Esophagus (tissue), 2 donors: ENCODE measurements around the gene RGS19. TPM values are rescaled to one million over a fixed set of nuclear protein-coding genes. Genes with fewer than 3 reads are reported as not detected.

Source experiments
- H3K27ac ChIP-seq, 2 donors: one replicate each; pipeline ENCODE4 v1.5.1; 2013; ENCODE audit warnings: low read depth in 2 of 2, mild to moderate bottlenecking in 2 of 2, inconsistent platforms in 1 of 2, low read length in 1 of 2, moderate library complexity in 1 of 2
- H3K27me3 ChIP-seq, 2 donors: one replicate each; pipeline ENCODE4 v1.6.1; 2013; ENCODE audit warnings: low read length in 2 of 2, control low read depth in 1 of 2, mild to moderate bottlenecking in 1 of 2; ENCODE audit not compliant: insufficient read depth in 2 of 2, control insufficient read depth in 1 of 2
- H3K36me3 ChIP-seq, 2 donors: one replicate each; pipeline ENCODE4 v1.6.1; 2013; ENCODE audit warnings: low read length in 1 of 2; ENCODE audit not compliant: control insufficient read depth in 2 of 2, insufficient read depth in 2 of 2
- H3K4me1 ChIP-seq, 2 donors: one replicate each; pipeline ENCODE4 v1.6.1; 2013; ENCODE audit warnings: low read length in 1 of 2; ENCODE audit not compliant: control insufficient read depth in 2 of 2, insufficient read depth in 2 of 2
- H3K4me3 ChIP-seq, 2 donors: one replicate each; pipeline ENCODE4 v1.5.1; 2013; ENCODE audit warnings: low read length in 2 of 2, mild to moderate bottlenecking in 2 of 2, low read depth in 1 of 2, moderate library complexity in 1 of 2
- H3K9me3 ChIP-seq, 2 donors: one replicate each; pipeline ENCODE4 v1.6.1; 2013; ENCODE audit warnings: mild to moderate bottlenecking in 2 of 2, low read depth in 1 of 2, low read length in 1 of 2, moderate library complexity in 1 of 2; ENCODE audit not compliant: control insufficient read depth in 2 of 2, insufficient read depth in 1 of 2
- WGBS, 2 donors: extraction: QIAGEN DNeasy Blood & Tissue Kit; methylation state at CpG; one replicate each; pipeline ENCODE4 v1.1.7; 2013; 5-methylcytosine and 5-hydroxymethylcytosine counted together
- polyA plus RNA-seq, 2 donors: library from polyadenylated mRNA; stranded (reverse); fragments of 200-250 nt; gene quantifications; one replicate each; pipeline ENCODE4 v1.2.3, GENCODE V29; 2013
- donor health status: healthy with polysubstance abuse.
- donor health status: Bipolar disorder and iron deficiency.

The RGS19 gene
- polyA plus RNA-seq, 2 donors = 5.0 to 8.7 TPM

DNA sequence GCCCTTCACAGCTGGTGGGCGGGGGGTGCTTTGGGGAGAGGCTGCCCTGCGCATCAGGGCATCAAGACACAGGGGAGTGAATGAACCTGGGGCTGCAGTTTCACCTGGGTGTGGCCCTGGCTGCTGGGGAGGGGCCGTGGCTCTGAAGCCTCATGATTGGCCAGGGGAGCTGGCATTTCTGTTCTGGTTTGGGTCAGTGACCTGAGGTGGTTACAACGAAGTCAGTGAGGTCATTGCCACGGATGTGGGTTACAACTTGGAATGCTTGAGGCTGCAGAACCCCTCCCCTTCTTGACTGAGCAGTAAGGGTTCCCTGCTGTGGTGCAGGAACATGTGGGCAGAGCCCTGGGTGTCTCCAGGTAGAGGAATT, 13.4 kb downstream of the RGS19 start:
- Histone ChIP-seq H3K4me1 (peaks cover 6 to 15% of the 10 kb centered on the region in 2 donors), H3K27ac (no peak overlapping the region), H3K9me3 (no peaks in the 10 kb centered on the region), H3K27me3 (no peaks in the 10 kb centered on the region), H3K36me3 (no peaks in the 10 kb centered on the region), H3K4me3 (no peak overlapping the region)
- WGBS, 2 donors = 46 to 49% methylated on average over 5 of the region's 5 CpGs

DNA sequence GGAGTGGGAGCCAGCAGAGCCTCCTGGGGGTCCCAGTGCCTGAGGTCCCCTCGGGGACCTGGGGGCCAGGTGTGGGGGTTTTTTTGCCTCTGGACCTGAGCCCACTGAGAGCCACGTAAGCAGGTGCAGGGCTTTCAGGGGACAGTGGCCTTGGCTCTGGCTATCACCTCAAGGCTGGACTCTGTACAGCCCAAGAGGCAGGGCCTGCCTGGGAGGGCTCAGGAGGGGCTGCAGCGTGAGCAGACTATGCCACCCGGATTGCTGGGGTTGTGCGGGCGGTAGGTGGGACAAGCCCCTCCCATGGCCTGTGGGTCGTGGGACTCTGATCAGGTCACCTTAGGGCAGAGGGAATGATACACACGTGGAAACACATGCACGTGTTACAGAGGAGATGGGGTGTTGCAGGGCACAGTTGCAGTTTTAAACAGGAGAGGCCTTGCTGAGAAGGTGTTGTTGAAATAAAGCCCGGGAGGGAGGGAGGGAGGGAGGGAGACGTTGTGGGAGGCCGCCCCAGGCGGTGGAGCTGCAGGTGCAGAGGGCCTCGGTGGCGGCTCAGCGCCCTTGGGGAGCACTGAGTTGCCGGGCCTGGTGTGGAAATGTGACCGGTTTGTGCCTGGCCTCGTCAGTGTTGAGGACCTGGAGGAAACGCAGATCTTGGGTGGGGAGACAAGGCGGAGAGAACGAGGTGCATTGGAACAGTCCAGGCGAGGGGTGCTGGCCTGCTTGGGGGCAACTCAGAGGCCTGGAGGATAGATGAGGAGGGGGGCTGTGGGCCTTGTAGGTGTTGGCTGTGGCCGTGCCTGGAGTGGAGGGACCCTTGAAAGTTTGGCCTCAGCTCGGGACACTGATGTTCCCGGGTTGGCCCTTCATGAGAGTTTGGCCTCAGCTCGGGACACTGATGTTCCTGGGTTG, 14.0 kb downstream of the RGS19 start:
- Histone ChIP-seq H3K9me3 (no peaks in the 10 kb centered on the region), H3K27me3 (no peaks in the 10 kb centered on the region), H3K27ac (no peak overlapping the region), H3K36me3 (no peaks in the 10 kb centered on the region), H3K4me1 (peaks cover 6 to 15% of the 10 kb centered on the region in 2 donors), H3K4me3 (no peak overlapping the region)
- WGBS, 2 donors = 48 to 49% methylated on average over 27 of the region's 27 CpGs

DNA sequence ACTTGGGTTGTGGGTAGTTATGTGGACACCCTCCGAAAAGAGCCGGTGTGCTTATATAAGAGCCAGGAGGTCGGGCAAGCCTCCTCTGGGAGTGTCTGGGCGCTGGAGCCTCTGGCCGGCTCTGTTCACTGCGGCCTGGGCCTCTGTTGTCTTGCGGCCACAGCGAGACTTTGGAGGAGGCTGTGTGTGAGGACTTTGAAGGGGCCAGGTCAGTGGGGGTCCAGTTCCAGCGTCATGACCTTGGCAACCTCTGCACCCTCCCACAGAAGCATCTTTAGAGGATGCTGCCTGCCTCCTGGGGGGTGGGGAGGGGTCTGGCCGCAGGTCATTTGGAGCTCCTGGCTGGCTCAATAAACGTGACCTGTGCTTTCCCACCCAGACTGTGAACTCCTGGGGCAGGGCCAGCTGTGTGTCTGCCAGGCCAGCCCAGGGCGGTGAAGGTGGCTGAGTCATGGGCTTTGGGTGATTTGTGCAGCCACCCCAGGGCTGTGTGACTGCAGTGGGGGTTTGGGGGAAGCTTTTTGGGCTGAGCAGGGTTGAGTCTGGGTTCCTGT, 15.1 kb downstream of the RGS19 start:
- H3K4me3 ChIP-seq = peak overlapping the region in 1 of 2 donors; percentile 58
- peak overlapping the region in 1 of 2 donors; percentile 66 for H3K27ac ChIP-seq
- H3K9me3 ChIP-seq = no peaks in the 10 kb centered on the region
- peaks cover 6 to 15% of the 10 kb centered on the region in 2 donors for H3K4me1 ChIP-seq
- 21 to 38% methylated on average over 12 of the region's 12 CpGs for WGBS, 2 donors
- no peaks in the 10 kb centered on the region for H3K27me3 ChIP-seq
- H3K36me3 ChIP-seq = no peaks in the 10 kb centered on the region

DNA sequence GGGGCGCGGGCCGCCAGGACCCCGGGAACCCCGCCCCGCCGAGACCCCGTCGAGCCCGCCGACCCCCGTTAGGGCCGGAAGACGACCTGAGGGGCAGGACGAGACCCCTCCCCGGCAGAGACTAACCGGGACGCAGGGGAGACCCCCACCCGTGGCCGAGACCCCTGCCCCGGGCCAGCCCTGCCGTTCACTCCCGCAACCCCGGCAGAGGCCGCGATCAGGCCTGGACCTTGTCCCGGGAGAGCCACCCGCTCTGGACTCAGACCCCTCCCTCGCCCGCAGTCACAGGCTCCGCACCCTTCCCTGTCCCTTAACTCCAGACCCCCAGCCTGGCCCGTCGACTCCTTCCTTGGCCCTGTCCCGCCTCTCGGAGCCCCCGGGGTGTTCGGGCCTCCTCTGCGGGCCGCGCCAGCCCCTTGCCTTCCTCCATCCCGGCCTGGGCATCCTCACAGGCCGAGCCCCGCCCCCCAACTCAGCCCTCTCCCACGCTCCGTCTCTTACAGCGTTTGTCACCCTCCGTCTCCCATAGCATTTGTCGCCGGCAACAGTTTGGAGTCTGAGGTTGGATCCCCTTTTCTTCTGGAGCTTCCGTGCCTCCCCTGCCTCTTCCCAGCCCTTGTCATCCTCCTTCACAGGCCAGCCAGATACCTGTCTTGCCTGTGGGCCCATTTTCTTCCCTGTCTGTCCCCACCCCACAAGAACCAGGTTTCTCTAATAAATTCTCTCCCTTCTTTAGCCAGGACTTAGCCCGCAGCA, 15.8 kb downstream of the RGS19 start:
- H3K36me3 ChIP-seq = no peaks in the 10 kb centered on the region
- H3K9me3 ChIP-seq = no peaks in the 10 kb centered on the region
- H3K4me1 ChIP-seq = peaks cover 6 to 15% of the 10 kb centered on the region in 2 donors
- WGBS, 2 donors = 2 to 4% methylated on average over 34 to 51 of the region's 51 CpGs
- peak overlapping the region; percentile 58 to 78 for H3K4me3 ChIP-seq
- H3K27me3 ChIP-seq = no peaks in the 10 kb centered on the region
- H3K27ac ChIP-seq = peak overlapping the region; percentile 55 to 66

DNA sequence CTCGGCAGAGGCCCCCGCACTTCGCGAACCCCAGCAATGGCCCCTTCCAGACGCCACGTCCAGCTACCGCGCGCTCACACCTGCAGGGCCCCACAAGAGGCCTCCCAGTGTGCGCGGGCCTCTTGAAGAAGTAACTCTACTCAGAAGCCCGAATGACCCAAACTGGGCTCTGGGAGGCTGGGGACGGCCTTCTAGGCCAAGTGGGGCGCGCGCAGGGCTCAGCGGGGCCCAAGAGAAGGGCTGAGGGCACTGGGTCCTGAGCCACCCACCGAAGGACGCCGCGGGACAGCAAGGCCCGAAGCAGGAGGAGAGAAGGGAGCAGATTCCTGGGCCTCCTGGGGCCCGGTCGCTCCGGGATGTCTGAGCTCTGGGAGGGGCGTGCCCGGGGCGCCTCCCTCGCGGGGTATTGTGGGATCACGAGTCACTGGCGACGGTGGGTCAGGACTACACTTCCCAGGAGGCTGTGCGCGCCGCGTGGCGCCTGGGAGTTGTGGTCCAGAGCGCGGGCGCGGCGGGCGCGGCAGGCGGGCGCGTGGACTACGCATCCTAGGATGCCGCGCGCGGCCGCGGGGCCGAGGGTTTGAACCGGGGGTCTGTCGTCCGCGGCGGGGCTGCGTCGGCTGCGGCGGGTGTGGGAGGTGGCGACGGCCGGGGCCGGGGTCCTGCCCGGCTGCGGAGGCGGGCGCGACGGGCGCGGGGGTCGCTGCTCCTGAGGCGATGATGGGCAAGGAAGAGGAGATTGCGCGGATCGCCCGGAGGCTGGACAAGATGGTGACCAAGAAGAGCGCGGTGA, 16.5 kb downstream of the RGS19 start, which contains the start of gene TCEA2:
TSS of gene TCEA2 (plus strand) at position 603 of the 793 bp plus-strand sequence. CDS start at position 718, 115 bp downstream.
- no peaks in the 10 kb centered on the region for H3K27me3 ChIP-seq
- 6 to 9% methylated on average over 55 to 85 of the region's 85 CpGs for WGBS, 2 donors
- no peaks in the 10 kb centered on the region for H3K36me3 ChIP-seq
- peak within 1 kb of the TSS; percentile 58 to 78 for H3K4me3 ChIP-seq
- H3K9me3 ChIP-seq = no peaks in the 10 kb centered on the region
- H3K27ac ChIP-seq = peak within 1 kb of the TSS; percentile 83 to 84
- peaks cover 6 to 15% of the 10 kb centered on the region in 2 donors for H3K4me1 ChIP-seq

DNA sequence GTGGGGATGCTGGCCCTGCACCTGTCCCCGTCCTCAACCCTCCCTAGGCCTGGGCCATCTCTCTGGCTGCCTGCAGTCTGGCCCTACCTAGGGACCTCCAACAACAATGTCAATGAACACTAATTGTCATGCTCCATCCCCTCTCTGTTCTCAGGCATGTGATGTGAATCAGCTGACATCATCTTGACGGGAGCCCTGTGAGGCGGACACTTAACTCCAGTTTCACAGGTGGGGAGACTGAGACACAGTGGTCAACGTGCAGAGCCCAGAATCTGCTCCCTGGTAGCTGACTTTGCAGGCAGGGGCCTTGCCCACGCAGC, 17.1 kb downstream of the RGS19 start:
- Histone ChIP-seq H3K36me3 (no peaks in the 10 kb centered on the region), H3K27me3 (no peaks in the 10 kb centered on the region), H3K9me3 (no peaks in the 10 kb centered on the region), H3K4me3 (peak overlapping the region; percentile 42 to 57), H3K27ac (peak overlapping the region; percentile 83 to 84), H3K4me1 (peaks cover 6 to 15% of the 10 kb centered on the region in 2 donors)
- 54 to 55% methylated on average over 5 of the region's 5 CpGs for WGBS, 2 donors

DNA sequence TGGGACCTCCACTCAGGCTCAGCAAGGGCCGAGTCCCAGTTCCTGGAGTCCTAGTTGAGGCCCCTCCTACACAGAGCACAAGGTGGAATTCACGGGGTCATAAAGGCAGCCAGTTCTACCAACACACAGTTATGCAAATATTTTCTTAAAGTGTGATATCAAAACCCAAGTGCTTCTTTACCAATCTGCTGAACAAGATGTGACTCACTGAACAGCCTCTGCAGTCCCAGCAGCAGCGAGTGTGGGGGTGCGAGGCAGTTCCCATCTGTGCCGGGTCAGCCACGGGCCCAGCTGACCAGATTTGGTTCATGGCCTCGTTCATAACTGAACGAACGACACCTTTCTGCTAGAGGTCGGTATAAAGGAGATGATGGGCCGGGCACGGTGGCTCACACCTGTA, 20.8 kb downstream of the RGS19 start:
- Histone ChIP-seq H3K27me3 (no peaks in the 10 kb centered on the region), H3K4me3 (no peak overlapping the region), H3K36me3 (no peaks in the 10 kb centered on the region), H3K27ac (no peak overlapping the region), H3K4me1 (peaks cover 2 to 14% of the 10 kb centered on the region in 2 donors), H3K9me3 (no peaks in the 10 kb centered on the region)
- WGBS, 2 donors = 66 to 74% methylated on average over 12 of the region's 12 CpGs

DNA sequence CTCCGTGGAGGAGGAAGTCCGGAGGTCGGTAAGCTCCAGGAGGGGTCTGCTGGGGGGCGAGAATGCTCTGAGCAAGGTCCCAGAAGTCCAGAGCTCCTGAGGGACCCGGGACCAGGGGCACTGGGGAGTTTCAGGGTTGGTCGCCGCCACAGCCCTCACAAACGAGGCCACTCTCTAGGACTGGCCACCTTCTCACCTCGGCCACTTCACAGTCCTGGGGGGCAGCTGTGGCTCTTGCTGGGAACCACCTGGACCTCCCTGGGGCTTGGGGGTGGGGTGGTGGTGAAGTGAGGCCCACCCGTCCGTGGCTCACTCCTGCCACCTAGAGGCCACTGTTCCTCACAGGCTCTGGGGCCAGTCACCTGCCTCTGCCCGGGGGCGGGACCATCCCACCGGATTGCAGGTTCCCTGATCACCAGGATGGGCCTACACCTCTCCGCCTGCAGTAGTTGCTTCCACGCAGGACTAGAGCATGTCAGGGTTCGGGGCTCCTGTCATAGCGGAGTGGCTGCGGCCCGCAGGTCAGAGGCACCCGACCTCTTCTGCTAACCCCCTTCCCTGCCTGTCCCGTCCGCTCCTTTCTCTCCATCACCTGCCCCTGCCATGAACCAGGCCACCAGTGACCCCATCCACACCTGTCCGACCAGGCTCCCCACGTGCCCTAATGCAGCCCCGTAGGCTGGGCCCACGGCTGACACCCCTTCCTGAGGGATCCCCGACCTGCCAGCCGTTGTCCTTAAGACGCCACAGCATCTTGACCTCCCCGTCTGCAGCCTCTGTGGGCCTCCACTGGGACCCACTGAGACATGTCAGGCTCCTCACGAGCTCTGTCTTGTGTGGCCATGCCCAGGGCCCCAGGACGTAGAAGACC, 21.5 kb downstream of the RGS19 start:
- 33 to 37% methylated on average over 31 to 33 of the region's 33 CpGs for WGBS, 2 donors
- Histone ChIP-seq H3K4me1 (peaks cover 3 to 20% of the 10 kb centered on the region in 2 donors), H3K4me3 (no peak overlapping the region), H3K9me3 (no peaks in the 10 kb centered on the region), H3K36me3 (no peaks in the 10 kb centered on the region), H3K27me3 (no peaks in the 10 kb centered on the region), H3K27ac (peak overlapping the region in 1 of 2 donors; percentile 27)
